ENCODE data around the gene GNAT2. TPM values are rescaled to one million over a fixed set of nuclear protein-coding genes. Genes with fewer than 3 reads are reported as not detected.
"Not testable (repeated sequence)": the region's sequence is repeated elsewhere in the genome, so short reads cannot be mapped to it uniquely, and the experiment has no call there.

Gene GNAT2
- total RNA-seq, 4 donors from 2014 or later = not detected

DNA sequence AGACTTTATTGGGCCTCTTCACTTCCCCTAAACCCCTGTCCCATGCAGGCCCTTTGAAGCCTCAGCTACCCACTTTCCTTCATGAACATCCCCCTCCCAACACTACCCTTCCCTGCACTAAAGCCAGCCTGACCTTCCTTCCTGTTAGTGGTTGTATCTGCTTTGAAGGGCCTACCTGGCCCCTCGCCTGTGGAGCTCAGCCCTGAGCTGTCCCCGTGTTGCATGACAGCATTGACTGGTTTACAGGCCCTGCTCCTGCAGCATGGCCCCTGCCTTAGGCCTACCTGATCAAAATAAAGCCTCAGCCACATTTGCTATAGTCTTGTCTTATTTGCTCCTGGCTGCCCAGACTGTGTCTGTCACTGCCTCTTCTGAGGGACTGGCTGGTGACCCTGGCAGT is 42.0 kb upstream of the GNAT2 start:
- H3K4me1 ChIP-seq = peaks cover 4 to 13% of the 10 kb centered on the region in 2 donors
- DNase-seq (no peak), ATAC-seq (no peak)
- H3K36me3 ChIP-seq = peaks cover 0 to 2% of the 10 kb centered on the region in 2 donors
- no peaks in the 10 kb centered on the region for H3K9me3 ChIP-seq
- intact Hi-C loops (cut with DNase I; ENCODE audit: low total_unique reads) (no loop called here), in situ Hi-C loops (cut with MboI; ENCODE audit: low sequenced_read_pairs in 4 of 4) (loop anchor here in 1 of 4 donors (10.0 kb wide), 1 partner anchor 323 kb away; the partner anchor contains the start of gene AHCYL1)
- no peak for TF ChIP-seq POLR2A (IDR thresholded peaks at IDR 0.05)
- TF ChIP-seq, protein P1, sequence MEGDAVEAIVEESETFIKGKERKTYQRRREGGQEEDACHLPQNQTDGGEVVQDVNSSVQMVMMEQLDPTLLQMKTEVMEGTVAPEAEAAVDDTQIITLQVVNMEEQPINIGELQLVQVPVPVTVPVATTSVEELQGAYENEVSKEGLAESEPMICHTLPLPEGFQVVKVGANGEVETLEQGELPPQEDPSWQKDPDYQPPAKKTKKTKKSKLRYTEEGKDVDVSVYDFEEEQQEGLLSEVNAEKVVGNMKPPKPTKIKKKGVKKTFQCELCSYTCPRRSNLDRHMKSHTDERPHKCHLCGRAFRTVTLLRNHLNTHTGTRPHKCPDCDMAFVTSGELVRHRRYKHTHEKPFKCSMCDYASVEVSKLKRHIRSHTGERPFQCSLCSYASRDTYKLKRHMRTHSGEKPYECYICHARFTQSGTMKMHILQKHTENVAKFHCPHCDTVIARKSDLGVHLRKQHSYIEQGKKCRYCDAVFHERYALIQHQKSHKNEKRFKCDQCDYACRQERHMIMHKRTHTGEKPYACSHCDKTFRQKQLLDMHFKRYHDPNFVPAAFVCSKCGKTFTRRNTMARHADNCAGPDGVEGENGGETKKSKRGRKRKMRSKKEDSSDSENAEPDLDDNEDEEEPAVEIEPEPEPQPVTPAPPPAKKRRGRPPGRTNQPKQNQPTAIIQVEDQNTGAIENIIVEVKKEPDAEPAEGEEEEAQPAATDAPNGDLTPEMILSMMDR (IDR thresholded peaks at IDR 0.05 in 4 of 5, conservative IDR thresholded peaks at IDR 0.05 in 1 of 5) = no peak
- H3K4me3 ChIP-seq = no peak overlapping the region
- no peak overlapping the region for H3K27ac ChIP-seq
- H3K27me3 ChIP-seq = no peaks in the 10 kb centered on the region

DNA sequence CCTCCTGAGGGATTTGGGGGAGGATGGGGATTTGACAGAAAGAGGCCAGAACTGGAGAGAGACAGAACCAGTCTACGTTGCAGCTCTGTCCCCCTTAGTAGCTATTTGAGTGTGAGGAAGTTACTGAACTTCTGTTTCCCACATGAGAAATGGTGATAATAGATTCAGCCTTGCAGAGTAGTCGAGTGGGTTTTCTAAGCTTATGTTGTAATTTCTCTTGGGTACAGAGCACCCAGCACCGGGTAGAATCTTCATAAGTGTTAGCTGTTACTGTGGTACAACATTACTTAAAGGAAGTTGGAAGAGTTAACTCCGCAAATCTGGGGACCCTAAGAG is 41.2 kb upstream of the GNAT2 start:
- H3K36me3 ChIP-seq; intact Hi-C loops (cut with DNase I; ENCODE audit: low total_unique reads); H3K27ac ChIP-seq; H3K27me3 ChIP-seq; ATAC-seq; H3K9me3 ChIP-seq; DNase-seq; H3K4me3 ChIP-seq: not testable (repeated sequence)
- in situ Hi-C loops (cut with MboI; ENCODE audit: low sequenced_read_pairs in 4 of 4) = loop anchor here in 1 of 4 donors (10.0 kb wide), 1 partner anchor 324 kb away; the partner anchor contains the start of gene AHCYL1
- peaks cover 5 to 13% of the 10 kb centered on the region in 2 donors for H3K4me1 ChIP-seq

DNA sequence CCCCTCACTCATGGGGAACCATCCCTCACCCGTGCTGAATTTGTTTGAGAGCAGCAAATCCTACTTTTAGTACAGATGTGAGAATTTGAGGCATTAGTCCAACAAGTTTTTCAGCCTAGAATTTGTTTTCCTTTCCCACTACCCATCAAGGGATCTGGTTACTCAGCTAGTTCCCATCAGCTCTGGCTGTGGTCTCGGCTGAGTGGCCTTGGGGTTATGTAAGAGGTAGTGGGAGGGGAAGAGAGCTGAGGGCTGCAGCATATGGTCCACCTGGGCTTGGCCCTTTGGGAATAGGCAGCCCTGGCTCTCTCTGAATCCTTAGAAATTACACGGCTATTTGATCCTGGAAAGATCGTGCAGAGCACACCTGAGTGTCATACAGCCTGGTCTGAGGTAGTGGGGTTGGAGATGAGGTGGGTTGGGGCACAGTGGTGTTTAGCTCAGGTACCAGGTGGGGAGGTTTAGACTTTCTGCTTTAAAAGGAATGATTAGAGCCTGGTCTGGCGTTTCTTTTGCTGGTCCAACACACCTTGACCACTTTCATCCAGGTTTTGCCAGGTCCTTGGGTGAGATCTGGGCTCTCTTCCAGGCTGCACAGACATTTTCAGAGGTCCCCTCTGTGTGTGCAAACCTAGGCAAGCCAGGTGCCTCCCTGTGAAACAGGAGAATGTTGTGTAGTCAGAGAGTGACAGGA is 40.7 kb upstream of the GNAT2 start:
- TF ChIP-seq, protein P1 (IDR thresholded peaks at IDR 0.05 in 4 of 5, conservative IDR thresholded peaks at IDR 0.05 in 1 of 5) = no peak
- ATAC-seq (no peak), DNase-seq (no peak)
- intact Hi-C loops (cut with DNase I; ENCODE audit: low total_unique reads) (no loop called here), in situ Hi-C loops (cut with MboI; ENCODE audit: low sequenced_read_pairs in 4 of 4) (loop anchor here in 3 of 4 donors (10.0 kb wide), 2 partner anchors 115 to 325 kb away; partner anchors contain the start of genes GNAI3 (in 3 of the 3) and AHCYL1 (in 1 of the 3))
- Histone ChIP-seq H3K4me3 (no peak overlapping the region), H3K27ac (no peak overlapping the region), H3K4me1 (peaks cover 9 to 16% of the 10 kb centered on the region in 2 donors), H3K36me3 (peaks cover 0 to 2% of the 10 kb centered on the region in 2 donors), H3K9me3 (no peaks in the 10 kb centered on the region), H3K27me3 (no peaks in the 10 kb centered on the region)

DNA sequence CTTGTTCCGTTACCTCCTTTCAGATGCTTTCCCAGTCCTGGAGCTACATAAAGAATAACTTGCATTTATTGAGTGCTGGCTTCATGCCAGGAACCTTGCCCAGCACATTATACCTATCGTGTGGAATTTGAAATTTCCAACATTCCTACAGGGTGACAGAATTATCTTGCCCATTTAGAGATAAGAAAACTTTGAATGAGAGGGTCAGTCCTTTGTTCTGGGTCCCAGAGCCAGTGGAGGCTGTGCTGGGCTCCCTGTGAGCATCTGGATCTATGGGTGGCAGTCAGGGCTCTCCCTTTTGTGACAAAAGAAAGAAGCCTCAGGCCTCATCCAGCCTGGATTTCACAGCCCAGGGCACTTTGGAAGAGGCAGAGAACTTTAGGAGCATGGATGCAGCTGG is 39.7 kb upstream of the GNAT2 start:
- in situ Hi-C loops (cut with MboI; ENCODE audit: low sequenced_read_pairs in 4 of 4) (loop anchor here in 3 of 4 donors (10.0 kb wide), 1 partner anchor 114 kb away; the partner anchor contains the start of gene GNAI3 (in 3 of the 3)), intact Hi-C loops (cut with DNase I; ENCODE audit: low total_unique reads) (no loop called here)
- peaks cover 0 to 2% of the 10 kb centered on the region in 2 donors for H3K36me3 ChIP-seq
- no peaks in the 10 kb centered on the region for H3K9me3 ChIP-seq
- H3K4me3 ChIP-seq = no peak overlapping the region
- ATAC-seq = no peak
- H3K27ac ChIP-seq = peak overlapping the region in 1 of 4 donors; percentile 90
- H3K27me3 ChIP-seq = no peaks in the 10 kb centered on the region
- peaks cover 14 to 23% of the 10 kb centered on the region in 2 donors for H3K4me1 ChIP-seq
- DNase-seq = no peak
- TF ChIP-seq, protein P1 (IDR thresholded peaks at IDR 0.05 in 4 of 5, conservative IDR thresholded peaks at IDR 0.05 in 1 of 5) = no peak
- no peak for TF ChIP-seq POLR2A (IDR thresholded peaks at IDR 0.05)

DNA sequence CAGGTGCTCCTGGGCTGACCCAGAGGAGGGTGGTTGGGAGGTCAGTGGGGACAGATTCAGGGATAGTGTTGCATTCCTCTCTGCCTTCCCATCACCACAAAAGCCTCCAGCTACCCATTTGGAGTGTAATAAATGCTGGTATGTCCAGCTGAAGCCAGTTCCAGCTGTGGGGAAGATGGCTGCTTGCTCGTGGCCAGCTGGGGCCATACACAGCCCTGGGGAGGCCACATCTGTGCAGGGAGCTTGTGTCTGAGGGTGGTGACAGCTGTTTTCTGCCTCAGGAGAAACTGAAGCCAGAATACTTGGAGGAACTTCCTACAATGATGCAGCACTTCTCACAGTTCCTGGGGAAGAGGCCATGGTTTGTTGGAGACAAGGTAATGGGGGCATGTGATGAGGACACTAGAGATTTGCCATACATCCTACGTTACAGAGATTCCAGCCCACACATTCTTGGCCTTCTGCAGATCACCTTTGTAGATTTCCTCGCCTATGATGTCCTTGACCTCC is 39.2 kb upstream of the GNAT2 start:
- H3K4me3 ChIP-seq = no peak overlapping the region
- H3K36me3 ChIP-seq = peaks cover 0 to 2% of the 10 kb centered on the region in 2 donors
- peaks cover 14 to 18% of the 10 kb centered on the region in 2 donors for H3K4me1 ChIP-seq
- ATAC-seq (no peak), DNase-seq (no peak)
- H3K27me3 ChIP-seq = no peaks in the 10 kb centered on the region
- in situ Hi-C loops (cut with MboI; ENCODE audit: low sequenced_read_pairs in 4 of 4) (loop anchor here in 3 of 4 donors (10.0 kb wide), 1 partner anchor 114 kb away; the partner anchor contains the start of gene GNAI3 (in 3 of the 3)), intact Hi-C loops (cut with DNase I; ENCODE audit: low total_unique reads) (no loop called here)
- no peak for TF ChIP-seq POLR2A (IDR thresholded peaks at IDR 0.05)
- TF ChIP-seq, protein P1 (IDR thresholded peaks at IDR 0.05 in 4 of 5, conservative IDR thresholded peaks at IDR 0.05 in 1 of 5) = no peak
- H3K9me3 ChIP-seq = no peaks in the 10 kb centered on the region
- peak overlapping the region in 2 of 4 donors; percentile 30 to 90 for H3K27ac ChIP-seq
